ENCODE measurements around the gene IL10RB. TPM values are rescaled to one million over a fixed set of nuclear protein-coding genes. Genes with fewer than 3 reads are reported as not detected.

IL10RB gene
- total RNA-seq, 4 donors from 2014 or later, result 15.7 to 104 (median 63.2) TPM

DNA sequence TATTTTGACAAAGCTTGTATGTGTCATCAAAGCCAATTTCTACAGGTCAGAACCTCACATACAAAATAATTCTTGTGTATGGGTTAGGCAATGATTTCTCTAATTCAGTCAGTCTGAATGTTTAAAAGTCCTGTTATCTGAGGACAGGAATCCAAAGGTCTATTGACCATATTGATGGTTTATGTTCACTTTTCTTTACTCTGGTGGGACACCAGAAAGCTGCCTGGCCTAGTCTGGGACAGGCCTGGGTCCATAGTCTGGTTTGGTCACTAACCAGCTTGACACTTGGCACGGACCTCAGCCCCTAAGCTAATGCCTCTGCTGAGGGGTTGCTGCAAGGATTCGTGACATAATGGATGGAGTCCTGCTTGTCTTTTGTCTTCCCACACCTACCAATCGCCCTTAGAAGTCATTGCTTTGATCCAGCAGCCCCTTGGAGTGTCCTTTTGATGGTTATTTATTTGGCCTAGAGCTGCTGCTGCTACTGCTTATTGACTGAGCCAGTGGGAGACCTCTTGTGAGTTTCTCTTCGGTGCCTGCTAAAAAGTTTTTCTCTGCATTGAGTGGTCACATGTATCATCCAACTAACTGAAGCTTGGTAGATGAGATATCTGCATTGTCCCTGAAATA lies 20.8 kb upstream of the IL10RB start:
- H3K4me1 ChIP-seq, result peaks cover 0 to 7% (median 0%) of the 10 kb centered on the region in 4 donors
- DNase-seq, result no peak
- no peak for TF ChIP-seq POLR2AphosphoS5 (IDR thresholded peaks at IDR 0.05)
- TF ChIP-seq EP300 (IDR thresholded peaks at IDR 0.05; ENCODE audit: low read depth), result no peak
- no peak for TF ChIP-seq POLR2A (IDR thresholded peaks at IDR 0.05)
- TF ChIP-seq CTCF (IDR thresholded peaks at IDR 0.05), result no peak
- in situ Hi-C loops (cut with MboI; ENCODE audit: low pct_ligation_motif_present in 1 of 4, low pct_unique_long_range_greater_than_20kb in 1 of 4, low sequenced_read_pairs in 3 of 4), result no loop called here
- H3K9me3 ChIP-seq, result no peaks in the 10 kb centered on the region
- H3K36me3 ChIP-seq, result peaks cover 0 to 18% (median 10%) of the 10 kb centered on the region in 4 donors
- WGBS, 2 donors (ENCODE audit: low coverage in 1 of 2), result 83 to 88% methylated on average over 4 of the region's 4 CpGs
- H3K27me3 ChIP-seq, result no peaks in the 10 kb centered on the region
- H3K27ac ChIP-seq, result no peak overlapping the region
- H3K4me3 ChIP-seq, result no peak overlapping the region
- intact Hi-C loops (cut with DNase I; ENCODE audit: low total_unique reads), result no loop called here

GRCh38 chr21:33246506-33246905 lies 19.7 kb upstream of the IL10RB start:
- Histone ChIP-seq H3K9me3 (no peaks in the 10 kb centered on the region), H3K27me3 (no peaks in the 10 kb centered on the region), H3K27ac (no peak overlapping the region), H3K36me3 (peaks cover 0 to 24% (median 10%) of the 10 kb centered on the region in 4 donors), H3K4me3 (no peak overlapping the region), H3K4me1 (peaks cover 0 to 7% (median 0%) of the 10 kb centered on the region in 4 donors)
- TF ChIP-seq CTCF (IDR thresholded peaks at IDR 0.05) (no peak), POLR2A (IDR thresholded peaks at IDR 0.05) (no peak), EP300 (IDR thresholded peaks at IDR 0.05; ENCODE audit: low read depth) (no peak), POLR2AphosphoS5 (IDR thresholded peaks at IDR 0.05) (no peak)
- in situ Hi-C loops (cut with MboI; ENCODE audit: low pct_ligation_motif_present in 1 of 4, low pct_unique_long_range_greater_than_20kb in 1 of 4, low sequenced_read_pairs in 3 of 4) (no loop called here), intact Hi-C loops (cut with DNase I; ENCODE audit: low total_unique reads) (no loop called here)
- WGBS, 2 donors (ENCODE audit: low coverage in 1 of 2), result 92% methylated on average over 1 to 5 of the region's 5 CpGs
- DNase-seq, result no peak

GRCh38 chr21:33246963-33247362 lies 19.2 kb upstream of the IL10RB start:
- WGBS, 2 donors (ENCODE audit: low coverage in 1 of 2), result 92 to 95% methylated on average over 2 to 7 of the region's 7 CpGs
- H3K4me3 ChIP-seq, result no peak overlapping the region
- peaks cover 0 to 7% (median 0%) of the 10 kb centered on the region in 4 donors for H3K4me1 ChIP-seq
- intact Hi-C loops (cut with DNase I; ENCODE audit: low total_unique reads) (no loop called here), in situ Hi-C loops (cut with MboI; ENCODE audit: low pct_ligation_motif_present in 1 of 4, low pct_unique_long_range_greater_than_20kb in 1 of 4, low sequenced_read_pairs in 3 of 4) (no loop called here)
- H3K27ac ChIP-seq, result no peak overlapping the region
- TF ChIP-seq POLR2A (IDR thresholded peaks at IDR 0.05), result no peak
- no peak for TF ChIP-seq POLR2AphosphoS5 (IDR thresholded peaks at IDR 0.05)
- TF ChIP-seq EP300 (IDR thresholded peaks at IDR 0.05; ENCODE audit: low read depth), result no peak
- TF ChIP-seq CTCF (IDR thresholded peaks at IDR 0.05), result no peak
- H3K27me3 ChIP-seq, result no peaks in the 10 kb centered on the region
- no peak for DNase-seq
- peaks cover 0 to 24% (median 10%) of the 10 kb centered on the region in 4 donors for H3K36me3 ChIP-seq
- H3K9me3 ChIP-seq, result no peaks in the 10 kb centered on the region

DNA sequence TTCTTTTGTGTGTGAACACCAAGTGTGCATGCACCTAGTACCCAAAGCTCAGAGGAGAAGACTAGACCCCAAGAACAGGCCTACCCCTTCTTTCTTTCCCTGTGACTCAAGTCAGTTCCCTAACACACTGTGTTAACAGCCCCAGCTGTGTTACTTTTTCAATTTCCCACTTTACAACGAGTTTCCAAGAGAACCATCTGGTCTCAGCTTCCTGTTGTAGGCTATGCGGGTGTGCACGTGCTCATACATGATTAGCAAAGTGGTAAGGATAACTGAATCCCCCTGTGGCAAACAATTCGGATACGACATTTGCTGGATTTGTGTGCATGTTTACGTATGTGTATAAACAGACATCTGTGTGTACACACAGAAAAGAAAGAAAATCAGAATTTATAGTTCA lies 18.6 kb upstream of the IL10RB start:
- Histone ChIP-seq H3K36me3 (peaks cover 0 to 24% (median 10%) of the 10 kb centered on the region in 4 donors), H3K9me3 (no peaks in the 10 kb centered on the region), H3K27me3 (no peaks in the 10 kb centered on the region), H3K4me1 (peaks cover 0 to 7% (median 0%) of the 10 kb centered on the region in 4 donors), H3K27ac (no peak overlapping the region), H3K4me3 (no peak overlapping the region)
- 72 to 79% methylated on average over 6 of the region's 6 CpGs for WGBS, 2 donors (ENCODE audit: low coverage in 1 of 2)
- intact Hi-C loops (cut with DNase I; ENCODE audit: low total_unique reads), result no loop called here
- in situ Hi-C loops (cut with MboI; ENCODE audit: low pct_ligation_motif_present in 1 of 4, low pct_unique_long_range_greater_than_20kb in 1 of 4, low sequenced_read_pairs in 3 of 4), result no loop called here
- DNase-seq, result no peak
- no peak for TF ChIP-seq POLR2AphosphoS5 (IDR thresholded peaks at IDR 0.05)

Data from transverse colon (tissue), 4 donors.